HG03196 (cell line): Measurements from ENCODE around the gene RNLS.

Experiments used
- ATAC-seq: cut with Tn5 transposase; IDR thresholded peaks from one replicate; pipeline ENCODE4 v1.9.1; 2021; ENCODE audit not compliant: unreplicated experiment

RNLS gene

DNA sequence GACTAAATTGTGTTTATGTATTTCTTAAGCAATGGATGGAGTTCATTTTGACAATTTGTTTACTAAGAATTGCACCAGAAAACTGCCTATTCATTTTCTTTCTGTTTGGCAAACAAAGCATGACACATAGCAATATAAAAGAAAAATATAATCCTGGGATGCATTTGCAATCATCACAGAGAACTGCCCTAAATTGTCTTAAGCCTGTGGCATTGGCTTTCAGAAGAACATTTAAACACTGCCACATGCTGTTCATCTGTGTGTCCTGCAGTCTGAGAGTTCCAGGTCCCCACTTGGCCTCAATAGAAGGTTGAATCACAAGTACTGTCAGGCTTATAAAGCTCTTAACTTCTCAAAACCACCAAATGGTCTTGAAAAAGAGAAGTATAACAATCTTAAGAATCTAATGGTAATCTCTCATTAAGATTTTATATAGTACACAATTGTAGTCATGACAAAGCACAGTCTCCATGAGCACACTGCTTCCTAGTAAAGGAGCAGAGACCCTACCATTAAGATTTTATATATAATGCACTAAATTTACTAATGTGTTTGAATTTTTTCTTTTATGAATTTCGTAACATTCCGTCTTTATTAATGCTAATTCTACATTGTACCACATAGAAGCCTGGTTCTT, 29.9 kb downstream of the RNLS start:
- peak; percentile 85 for ATAC-seq

DNA sequence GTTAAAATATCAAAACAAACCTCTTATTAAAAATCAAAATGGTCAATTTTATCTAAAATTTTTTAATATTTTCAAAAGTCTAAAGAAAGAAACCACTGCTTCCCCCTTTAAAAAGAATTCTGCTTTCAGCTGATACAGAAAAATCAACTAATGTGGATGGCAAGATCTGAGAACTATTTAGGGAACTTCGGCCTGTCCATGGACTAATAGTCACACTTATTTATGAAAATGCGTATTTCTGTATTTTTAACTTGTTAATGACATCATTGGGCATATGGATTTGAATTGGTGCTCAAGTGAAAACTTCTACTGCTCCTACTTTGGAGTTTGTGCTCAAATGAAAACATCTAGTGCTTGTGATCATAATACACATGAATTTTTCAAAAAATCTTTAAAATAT, 31.9 kb downstream of the RNLS start:
- ATAC-seq = no peak

DNA sequence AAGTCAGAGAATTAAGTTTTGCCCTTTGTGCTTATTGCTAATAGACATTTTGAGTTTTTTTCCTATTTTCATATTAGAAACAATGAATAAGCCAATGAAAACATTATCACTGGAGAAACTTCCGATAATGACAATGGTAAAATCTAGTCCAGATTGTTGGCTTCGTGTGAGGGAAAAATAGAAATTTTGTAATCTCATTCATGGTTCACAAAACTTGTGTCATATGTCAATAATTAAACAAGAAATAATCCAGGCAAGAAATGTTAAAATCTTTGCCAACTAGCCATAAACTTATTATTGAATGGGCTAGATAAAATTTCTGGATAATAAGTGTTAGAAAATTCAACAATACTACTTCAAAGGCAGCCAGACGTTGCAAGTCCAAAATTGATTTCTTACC, 36.6 kb downstream of the RNLS start:
- ATAC-seq = no peak

DNA sequence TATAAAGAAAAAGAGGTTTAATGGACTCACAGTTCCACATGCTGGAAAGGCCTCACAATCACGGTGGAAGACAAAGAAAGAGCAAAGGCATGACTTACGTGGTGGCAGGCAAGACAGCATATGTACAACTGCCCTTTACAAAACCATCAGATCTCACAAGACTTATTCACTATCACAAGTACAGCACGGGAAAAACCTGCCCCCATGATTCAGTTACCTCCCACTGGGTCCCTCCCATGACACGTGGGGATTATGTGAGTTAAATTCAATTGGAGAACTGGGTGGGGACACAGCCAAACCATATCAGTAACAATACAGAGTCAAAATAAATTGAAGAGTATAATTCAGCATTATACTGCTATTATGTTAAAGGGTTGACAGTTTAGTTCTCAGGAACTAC, 37.8 kb downstream of the RNLS start:
- ATAC-seq = no peak

DNA sequence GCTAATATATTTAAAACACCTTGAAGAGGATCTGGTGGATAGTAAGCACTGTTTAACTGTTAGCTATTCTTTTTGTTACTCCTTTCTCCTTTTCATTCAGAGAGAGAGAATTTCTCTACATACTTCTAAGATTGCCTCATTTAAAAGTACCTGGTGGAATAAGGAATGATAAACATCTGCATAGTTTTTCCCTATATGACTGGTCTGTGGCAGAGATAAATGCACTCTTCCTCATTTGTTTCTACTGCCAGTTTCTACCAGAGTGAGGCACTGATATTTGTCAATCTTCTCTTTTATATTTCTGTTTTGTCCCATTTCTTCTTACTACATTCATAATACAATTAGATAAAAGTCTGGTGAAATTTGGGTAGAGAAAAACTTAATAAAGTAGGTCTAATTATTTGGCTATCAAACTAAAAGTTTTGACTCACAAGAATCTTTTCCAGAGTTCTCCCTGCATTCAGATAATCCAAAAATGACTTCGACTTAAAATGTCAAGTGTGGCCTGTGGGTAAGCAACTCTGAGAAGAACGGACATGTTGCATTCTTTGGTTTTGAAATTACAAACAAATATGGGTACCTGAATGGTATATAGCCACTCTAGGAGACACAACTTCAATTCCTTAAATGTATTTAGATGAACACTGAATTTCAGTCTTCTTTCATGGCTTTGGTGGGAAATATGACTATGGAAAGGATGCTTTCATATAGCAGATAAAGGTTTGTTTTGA, 38.8 kb downstream of the RNLS start:
- ATAC-seq = no peak

DNA sequence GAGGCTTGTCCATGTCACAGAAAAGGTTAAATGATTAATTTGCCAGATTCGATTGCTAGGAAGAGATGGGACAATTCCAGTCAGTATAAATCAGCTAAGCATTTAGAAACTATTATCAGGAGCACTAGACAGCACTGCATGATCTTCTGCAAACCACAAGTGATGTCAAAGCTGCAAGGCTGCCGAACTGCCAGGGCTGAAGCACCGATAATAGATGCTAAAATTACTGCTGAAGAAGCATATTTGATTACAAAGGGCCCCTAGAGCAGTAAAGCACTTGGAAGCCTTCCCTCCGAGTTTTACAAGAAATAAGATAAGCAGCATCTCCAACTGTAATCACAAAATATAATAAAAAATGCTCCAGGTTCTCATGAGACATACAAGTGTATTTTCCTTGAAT, 40.6 kb downstream of the RNLS start:
- no peak for ATAC-seq

DNA sequence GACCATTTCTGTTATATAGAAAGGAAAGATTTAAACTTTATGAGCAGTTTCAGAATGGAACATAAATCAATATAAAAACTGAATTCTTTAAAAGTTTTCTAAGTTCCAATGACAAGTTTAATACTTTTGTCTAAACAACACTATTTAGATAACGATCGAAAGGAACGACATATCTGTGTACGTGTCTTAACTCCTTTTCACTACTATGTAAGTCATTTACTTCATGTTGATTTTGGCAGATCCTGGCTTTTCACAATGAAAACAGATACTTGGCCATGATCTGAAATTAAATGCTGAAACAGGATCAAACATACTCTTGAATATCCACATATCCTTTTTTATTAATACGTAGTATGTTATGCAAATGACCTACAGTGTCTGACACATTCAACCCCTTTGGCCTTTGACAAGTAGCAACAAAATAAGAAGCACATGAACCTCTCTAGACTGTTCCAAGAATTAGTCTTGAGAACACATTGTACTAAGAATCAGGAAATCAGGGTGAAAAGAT, 41.9 kb downstream of the RNLS start:
- no peak for ATAC-seq

DNA sequence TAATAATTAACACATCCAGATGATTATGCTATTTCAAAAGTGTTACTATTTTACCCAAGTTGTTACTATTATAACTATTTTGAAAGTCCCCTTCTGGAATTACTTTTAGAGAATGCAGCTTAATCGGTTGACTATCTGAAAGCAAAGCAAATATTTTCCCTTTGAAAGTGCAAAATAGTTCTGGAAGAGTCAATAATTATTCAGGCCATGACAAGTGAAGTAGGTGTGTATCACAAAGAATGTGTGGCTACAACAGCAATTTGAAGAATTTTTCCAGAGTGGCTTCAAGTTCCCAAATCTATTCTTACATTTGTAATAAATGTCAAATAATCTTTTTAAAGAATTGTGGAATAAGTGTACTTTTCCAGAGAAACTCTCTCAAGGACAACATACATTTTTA, 42.8 kb downstream of the RNLS start:
- no peak for ATAC-seq

DNA sequence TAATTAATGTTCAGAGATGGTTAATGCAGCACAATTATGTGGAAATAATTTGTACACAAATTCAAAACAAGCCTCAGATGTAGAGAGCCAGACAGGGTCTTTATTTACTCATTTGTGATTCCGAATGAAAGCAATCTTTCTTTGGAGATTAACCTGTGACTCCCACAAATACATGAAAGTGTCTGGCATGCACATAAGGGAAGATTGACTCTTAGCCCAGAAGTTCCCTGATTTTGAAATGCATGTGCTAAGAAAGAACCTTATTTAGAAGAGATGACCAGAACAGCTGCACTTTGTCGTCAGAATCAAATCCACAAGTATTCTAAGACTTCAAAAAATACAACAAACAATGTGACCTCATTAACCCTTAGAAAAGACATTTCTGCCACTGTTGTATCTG, 45.1 kb downstream of the RNLS start:
- no peak for ATAC-seq

DNA sequence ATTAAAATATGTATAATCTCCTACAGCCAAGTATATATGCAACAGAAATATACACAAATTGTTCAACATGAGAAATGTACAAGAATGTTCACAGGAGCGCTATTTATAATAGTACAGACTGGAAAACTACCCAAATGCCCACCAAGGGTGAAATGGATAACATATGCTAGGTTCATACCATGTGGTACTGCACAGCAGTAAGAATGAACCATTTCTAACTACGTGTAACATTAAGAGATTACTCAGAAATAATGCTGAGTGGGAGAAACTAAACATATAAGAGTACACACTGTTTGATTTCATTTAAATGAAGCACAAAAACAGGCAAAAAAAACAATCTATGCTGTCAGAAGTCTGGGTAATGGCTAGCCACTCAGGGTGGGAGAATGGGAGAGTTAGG, 45.8 kb downstream of the RNLS start:
- no peak for ATAC-seq

DNA sequence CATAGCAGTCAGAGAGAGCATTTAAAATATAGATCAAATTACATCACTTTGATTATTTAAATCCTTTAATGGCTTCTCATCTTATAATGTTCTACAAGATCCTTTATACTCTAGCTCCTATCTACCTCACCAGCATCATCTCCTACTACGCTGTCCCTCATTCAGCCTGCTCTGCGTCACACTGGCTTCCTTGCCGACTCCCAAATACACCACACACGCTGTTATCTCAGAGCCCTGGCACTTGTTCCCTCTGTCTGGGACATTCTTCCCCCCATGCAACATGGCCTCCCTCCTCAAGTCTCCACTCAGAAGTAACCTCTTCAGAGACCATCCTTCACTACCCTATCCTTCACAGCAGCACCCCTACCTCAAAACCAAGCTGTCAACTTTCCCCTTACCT, 46.7 kb downstream of the RNLS start:
- no peak for ATAC-seq

DNA sequence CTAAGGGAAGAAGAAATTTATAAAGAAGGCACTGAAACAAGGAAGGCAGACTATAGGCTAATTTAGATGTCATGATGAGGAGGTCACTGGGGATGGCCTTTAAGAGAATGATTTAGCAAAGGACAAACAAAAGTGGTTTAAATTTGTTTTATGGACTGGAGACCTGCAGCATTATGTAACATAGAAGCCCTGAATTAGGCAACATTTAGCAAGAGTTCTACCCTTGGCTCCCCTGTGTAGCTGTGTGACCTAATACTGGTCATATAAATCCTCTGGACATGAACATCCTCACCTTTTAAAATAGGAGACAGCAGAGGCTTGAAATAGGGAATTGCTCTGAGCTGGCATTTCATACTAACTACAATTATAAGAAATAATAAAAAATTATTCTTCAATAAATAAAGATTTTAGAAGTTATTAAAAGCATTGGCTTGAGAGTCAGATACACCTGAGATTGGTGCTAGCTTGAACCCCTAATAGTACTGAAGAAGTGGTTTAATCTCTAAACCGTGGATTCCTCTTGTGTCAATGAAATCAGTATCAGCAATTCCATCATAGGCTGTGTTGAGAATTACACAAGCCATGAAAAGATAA, 48.9 kb downstream of the RNLS start:
- ATAC-seq = no peak

DNA sequence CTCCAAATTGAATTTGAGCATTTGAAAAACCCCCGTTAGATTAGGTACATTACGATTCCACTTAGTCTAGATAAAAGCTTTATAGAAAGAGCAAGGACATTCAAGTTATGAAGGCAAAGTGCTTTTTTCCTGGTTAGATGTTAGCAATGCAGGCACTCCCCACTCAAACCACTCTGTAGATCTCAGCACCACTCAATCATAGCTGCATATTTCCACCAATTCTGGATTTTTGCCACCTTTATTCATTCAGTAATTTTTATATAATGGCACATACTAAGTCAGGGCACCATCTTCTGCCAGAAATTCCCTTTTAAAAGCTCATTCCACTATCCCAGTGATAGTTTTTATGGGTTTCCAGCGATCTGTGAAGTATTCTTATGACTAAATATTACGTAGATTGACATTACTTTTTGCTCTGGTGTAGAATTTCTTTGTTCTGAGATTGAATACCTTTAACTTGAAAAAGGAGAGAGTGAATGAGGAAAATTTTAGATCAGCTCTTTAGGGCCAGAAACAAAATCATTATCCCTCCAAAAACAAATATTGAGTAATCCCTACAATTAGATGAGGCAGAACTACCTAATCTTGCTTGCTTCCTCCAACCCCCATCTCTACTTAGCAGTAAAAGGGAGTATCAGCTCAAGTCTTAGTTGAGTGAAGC, 51.6 kb downstream of the RNLS start:
- ATAC-seq = no peak

DNA sequence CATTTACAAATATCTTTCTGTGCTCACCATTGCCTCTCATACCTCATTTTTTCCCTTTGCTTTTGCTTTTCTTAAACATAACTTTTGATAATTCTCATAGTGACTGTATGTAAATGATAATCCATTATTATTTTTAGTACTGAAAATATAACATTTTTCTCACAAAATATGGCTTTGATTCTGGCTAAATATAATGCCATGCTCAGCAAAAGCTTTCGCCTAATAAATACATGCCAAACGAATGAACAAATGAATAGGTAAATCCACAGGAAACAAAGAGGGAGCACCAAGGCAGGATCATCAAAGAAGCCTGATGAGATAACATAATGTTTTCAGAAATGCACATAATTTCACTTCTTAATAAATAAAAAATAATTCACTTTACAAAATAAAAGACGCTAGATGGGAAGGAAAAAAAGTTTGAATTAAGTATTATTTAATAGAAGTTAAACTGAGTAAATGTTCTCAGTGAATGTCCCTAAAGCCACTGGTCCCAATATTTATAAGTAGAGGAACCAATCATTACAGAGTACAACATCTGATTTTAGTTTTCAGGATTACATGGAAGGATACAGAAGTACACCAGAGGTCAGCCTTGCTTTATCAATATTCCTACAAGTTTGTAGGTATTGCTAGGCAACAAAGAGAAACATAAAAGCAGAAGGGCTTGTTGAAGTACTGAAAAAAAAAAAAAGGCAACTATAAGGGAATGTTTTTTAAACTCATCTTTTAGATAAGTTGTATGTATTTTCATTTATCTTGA, 52.3 kb downstream of the RNLS start:
- no peak for ATAC-seq

DNA sequence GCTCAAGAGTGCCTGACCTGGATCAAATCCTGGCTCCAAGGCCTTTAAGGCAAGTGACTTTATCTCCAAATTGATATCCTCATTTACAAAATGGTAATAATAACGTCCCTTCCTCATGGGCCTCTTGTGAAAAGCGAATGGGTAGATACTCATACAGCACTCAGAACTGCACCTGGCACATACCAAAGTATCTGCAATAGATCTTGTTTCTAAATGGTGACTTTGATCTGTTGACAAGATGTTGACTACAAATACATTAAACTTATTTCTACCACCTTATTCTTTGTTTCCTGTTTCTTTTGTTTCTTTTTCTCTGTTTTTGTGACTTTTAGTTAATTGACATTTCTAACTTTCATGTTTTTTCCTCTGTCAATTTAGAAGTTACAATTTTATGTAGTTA, 53.0 kb downstream of the RNLS start:
- no peak for ATAC-seq

DNA sequence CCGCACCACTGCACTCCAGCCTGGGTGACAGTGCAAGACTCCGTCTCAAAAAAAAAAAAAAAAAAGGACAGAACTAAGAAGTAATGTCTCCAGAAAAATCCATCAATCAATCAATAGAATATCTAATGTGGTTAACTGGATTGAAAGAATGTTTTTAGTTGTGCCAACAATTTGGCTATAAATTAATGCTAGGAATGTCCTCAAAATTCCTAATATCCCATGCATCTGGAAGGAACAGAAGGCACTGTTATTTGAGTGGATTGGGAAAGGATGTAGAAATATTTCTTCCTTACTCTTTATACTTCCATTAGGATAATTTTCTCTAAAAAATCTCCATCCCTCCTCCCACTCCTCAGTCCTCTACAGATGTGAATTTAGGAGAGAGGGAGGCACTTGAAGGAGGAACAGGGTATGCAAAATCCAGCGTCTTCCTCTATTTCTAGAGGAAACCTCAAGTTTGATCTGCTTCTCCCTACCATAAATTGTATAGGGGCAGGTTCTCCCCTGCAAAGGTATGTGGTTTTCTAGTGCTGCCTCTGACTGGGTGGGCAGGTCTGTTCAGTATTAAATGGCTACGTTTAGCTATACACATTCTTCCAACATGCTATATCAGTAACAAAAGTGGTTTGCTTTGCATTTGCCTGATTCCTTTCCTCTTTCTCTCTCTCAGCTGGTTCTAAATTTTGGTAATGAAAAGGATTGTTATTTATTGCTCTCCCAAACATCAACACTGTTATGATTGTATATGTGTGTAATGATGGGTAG, 54.1 kb downstream of the RNLS start:
- no peak for ATAC-seq

DNA sequence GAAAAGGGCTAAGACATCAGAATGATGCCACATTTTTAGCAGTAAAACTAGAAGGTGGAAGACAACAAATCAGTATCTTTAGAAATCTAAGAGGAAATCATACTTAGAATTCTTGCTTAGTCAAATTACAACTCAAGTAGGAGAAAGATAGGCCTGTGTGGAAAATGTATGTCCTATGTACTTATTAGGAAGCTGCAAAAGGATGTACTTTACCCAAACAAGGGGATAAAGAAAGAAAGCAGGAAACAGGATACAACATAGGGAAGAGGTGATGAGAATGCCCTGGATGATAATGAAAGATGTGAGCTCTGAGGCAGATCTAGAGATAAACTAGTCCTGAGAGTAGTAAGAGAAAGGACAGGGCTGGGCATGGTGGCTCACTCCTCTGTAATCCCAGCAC, 54.9 kb downstream of the RNLS start:
- no peak for ATAC-seq

DNA sequence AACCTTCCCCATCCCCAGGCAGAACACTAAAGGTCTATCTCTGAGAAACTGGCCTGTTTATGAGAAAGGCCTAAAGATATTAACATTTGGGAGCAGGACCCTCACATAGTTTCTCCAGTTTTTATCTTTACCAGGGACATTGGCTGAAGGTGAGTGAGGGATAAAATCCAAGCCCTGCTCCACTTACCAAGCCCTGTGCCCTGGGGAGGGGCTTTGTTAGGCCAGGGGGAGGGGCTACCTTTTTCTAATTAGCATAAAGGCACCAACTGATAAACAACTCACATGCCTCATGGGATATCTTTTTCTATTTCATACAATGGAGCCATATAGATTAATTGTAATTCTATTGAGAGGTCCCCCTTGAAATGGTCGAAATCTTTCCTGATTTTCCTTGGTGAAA, 55.9 kb downstream of the RNLS start:
- ATAC-seq = no peak

DNA sequence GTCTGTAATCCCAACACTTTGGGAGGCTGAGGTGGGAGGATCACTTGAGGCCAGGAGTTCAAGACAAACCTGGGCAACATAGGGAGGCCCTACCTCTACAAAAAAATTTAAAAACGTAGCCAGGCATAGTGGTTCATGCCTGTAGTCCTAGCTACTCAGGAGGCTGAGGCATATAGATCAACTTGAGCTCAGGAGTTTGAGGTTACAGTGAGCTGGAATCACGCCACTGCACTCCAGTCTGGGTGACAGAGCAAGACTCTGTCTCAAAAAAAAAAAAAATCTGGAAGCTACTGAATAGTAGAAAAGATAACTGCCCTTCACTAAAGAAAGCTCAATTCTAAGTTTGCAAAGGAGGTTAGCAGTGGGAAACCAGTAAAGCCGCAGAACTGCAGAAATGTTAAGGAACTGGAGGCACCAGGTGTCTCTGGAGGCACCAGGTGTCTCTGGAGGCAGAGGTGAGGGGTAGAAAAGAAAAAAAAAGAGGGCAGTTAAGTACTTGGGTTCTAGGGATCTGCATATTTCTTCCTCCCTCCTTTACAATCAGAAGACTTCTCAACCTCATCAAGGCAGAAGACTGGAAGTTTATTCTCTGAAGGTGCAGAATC, 56.5 kb downstream of the RNLS start:
- no peak for ATAC-seq
